ENCODE data around the gene IGDCC3.

Gene IGDCC3

DNA sequence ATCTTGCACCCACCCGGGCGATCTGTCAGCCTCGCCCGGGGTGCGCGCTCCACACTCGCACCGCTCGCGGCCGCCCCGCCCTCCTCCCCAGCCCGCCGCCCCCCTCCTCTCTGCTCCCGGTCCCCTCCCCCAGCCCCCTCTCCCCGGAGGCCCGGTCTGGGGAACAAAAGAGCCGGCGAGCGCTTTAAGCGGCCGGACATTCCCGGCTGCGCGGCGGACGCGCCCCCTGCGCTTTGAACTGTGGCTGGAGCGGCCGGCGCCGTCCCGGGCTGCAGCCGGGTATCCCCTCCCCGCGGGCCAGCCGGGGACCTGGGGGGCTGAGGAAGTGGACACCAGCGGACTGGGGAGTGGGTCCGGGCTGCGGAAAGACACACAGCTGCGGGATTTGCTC lies at the start of gene IGDCC3:
IGDCC3 (minus strand) TSS at position 27 of the 391 bp plus-strand sequence. CDS start 214 bp downstream, outside the sequence.
- DNase-seq (ENCODE audit: low spot score) = peak; percentile 93

DNA sequence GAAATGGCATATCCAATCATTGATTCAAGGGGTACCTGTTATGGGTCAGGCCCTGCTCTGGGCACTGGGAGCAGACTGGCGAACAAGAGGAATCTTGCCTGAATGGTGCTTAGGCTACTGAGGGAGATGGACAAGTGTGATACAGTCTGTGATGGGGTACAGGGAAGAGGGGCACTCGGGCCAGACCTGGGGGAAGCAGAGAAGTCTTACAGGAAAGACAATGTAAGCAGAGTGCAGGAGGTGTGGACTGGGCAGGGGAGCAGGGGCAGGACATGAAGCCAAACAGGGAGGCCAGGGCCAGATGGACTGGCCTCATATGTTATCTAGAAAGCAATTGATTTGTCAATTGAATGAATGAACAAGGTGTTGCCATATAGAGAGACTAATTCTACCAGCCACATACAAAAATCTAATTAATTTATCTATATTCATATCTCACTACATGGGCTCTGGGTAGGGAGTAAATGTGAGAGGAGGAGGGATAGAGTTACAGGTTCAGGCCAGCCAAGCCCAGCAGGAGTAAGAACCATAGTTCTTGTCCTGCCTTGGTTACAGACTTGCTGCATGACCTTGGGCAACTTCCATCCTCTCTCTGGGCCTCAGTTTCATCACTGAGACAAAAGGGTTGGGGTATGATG lies 48.5 kb upstream of the IGDCC3 start:
- DNase-seq (ENCODE audit: low spot score) = peak; percentile 42

DNA sequence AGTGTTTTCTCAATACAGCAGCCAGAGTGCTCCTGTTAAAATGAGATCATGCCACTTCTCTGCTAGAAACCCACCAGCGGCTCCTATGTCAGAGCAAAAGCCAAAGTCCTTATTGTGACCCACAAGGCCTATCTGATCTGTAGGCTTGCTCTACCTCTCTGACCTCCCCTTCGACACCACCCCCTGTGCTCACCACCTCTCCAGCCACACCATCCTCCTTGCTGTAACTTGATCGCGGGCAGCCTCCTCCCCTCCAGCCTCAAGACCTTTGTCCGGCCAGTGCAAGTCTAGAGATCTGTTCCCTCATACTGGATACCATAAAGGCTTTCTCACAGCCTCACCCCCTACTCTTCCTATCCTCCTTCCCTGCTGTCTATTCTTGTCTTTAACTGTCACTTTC lies 46.9 kb upstream of the IGDCC3 start:
- DNase-seq (ENCODE audit: low spot score) = no peak

DNA sequence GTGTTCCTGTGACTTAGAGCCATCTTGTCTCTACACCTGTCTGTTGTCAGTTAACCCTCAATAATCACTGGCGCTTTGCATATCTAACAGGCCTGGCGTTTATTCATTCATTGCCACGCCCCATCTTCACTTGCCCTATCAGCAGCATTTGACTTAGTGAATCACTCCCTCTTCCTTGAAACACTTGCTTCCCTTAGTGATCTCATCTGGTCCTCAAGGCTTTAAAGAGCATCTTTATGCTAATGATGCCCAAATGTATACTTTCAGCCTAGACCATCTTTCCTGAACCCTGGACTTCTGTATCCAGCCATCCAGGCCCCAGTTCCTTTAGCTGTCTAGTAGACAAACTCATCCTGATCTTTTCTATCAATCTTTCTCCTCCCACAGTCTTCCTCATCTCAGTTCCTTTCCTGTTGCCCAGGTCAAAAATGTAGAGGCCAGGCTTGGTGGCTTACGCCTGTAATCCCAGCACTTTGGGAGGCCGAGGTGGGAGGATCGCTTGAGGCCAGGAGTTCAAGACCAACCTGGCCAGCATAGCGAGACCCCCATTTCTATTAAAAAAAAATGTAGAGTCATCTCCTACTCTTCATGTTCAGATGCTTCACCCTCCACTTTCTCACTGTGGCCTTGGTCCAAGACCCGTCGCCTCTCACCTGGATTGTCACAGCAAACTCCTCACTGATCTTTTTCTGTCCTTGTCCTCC lies 46.3 kb upstream of the IGDCC3 start:
- no peak for DNase-seq (ENCODE audit: low spot score)

DNA sequence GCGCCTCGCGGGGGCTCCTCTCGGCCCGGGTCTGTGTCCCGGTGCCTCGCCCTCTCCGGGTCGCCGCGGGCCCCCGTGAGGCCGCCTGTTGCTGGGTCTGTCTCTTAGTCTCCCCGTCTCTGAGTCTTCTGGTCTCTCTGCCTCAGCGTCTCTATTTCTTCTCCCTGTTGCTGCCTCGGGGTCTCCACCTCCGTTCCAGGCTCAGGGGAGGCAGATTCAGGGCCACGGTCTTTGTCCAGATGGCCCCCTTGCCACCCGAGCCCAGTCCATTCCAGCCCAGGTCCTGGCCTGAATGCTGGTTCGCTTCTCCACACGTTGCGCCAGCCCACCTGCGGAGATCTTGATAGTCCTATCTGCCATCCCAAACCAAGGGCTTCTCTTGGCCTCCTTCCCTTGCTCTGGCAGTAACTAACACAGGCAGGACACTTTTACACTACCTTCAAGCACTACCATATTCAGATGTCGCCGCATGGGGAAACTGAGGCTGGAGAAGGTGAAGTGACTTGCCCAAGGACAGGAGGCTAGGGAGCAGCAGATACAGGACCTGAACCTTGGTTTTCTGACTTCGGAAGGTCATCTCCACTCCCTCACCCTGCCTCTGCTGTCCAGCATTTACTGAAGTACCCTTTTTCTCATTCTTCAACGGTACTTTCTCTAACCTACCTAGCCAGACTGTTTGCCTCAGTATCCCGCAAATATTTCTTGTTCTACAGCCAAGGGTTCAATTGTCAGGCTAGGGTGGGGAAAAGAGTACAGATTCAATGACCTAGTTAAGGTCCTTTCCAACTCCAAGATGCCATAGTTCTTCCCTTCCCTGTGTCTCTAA lies 45.6 kb upstream of the IGDCC3 start:
- peak; percentile 60 for DNase-seq (ENCODE audit: low spot score)

DNA sequence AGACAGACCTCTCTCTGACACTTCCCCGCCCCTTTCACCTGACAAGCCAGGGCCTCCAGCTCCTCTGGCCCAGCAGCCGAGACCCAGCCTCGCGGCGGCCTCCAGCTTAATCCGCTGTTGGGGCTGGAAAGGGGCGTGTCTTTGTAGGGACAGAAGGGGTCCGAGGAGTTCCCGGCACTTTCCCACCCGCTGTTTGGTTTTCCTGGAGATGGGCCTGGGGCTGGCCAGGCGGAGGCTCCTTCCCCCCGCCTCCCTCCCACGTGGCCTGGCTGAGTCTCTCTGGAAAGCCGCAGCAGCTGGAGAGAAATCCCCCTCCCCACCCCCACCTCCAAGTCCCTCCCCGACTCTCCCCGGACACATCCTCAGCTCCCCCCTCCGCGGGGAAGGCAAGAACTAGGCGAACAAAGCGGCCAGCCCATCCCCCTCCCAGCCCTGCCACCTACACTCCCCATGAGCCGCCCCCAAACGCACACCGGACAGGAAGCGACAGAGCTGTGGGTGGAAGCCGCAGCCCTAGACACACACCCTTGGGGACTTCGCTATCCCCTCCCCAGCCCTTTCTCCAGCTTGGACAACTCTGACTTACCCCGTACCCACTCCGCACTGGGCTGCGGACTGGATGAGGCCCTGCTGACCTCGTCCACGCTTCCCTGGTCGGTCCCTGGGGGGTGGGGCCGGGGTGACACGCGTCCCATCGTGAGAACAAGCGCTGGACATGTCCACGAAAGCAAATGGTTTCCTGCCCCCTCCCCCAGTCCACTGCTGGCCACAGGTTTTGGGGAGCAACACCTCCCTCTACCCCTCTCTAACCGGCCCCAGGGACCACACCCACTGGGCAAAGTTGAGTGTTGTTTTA lies 43.8 kb upstream of the IGDCC3 start:
- peak; percentile 97 for DNase-seq (ENCODE audit: low spot score)

DNA sequence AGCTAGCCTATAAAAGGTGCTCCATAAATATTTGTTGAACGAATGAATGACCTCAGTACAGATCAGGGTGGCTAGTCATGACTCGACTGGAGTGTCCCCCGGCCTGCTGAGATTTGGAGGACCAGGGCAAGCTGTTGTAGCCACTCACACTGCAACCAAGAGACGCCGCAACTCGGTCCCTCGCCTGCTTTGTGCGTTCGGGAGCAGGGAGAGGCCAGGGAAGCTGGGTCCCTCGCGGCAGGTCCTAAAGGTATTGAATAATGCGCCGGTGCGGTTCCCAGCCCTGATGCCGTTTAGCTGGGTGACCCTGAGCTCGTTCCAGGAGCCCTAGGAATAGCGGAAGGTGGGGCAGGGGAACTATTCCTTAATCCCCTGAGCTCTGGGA lies 43.2 kb upstream of the IGDCC3 start:
- DNase-seq (ENCODE audit: low spot score) = no peak

DNA sequence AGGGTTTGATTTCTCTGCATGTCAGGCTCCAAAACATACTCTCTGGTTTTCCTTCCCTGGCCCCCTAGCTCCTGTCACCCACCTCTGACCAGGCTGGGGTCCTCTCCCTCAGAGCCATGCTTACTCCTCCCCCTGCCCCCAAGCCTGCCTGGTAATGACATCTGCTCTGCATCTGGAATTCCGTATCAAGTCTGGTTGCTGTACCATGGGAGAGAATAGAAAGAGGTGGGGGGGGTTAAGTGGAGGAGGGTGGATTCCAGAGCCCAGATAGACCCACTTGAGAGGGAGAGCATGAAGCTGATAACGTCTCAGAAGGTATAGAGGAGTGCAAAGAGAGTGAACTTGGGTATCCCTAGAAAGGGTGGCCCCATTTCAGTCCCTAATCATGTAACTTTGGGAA lies 40.8 kb upstream of the IGDCC3 start:
- no peak for DNase-seq (ENCODE audit: low spot score)

DNA sequence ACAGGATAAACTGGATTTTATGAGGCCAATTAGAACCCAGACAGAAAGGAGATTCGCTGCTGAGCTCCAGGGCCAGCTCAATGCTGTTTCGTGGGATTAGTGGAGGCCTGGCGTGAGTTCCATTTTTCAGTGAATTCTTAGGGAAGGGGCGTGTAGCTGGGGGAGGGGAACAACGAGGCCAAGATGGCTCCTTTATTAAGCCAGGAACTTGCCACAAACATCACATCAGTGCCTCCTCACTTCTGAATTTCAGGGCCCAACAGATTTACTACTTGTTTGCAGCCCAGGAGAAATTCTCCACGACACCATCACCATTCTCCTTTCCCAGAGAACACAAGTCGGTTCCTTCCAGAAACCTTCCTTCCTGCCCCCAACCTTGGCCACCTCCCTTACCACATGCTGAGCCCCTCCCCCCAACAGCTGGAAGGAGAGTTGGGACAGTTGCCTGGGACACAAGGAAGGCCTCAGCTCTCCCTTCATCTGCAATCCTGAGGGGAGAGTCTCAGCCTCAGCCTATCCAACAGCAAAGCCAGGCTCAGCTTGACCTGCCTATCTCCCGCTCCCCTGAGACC lies 39.1 kb upstream of the IGDCC3 start:
- peak; percentile 81 for DNase-seq (ENCODE audit: low spot score)

DNA sequence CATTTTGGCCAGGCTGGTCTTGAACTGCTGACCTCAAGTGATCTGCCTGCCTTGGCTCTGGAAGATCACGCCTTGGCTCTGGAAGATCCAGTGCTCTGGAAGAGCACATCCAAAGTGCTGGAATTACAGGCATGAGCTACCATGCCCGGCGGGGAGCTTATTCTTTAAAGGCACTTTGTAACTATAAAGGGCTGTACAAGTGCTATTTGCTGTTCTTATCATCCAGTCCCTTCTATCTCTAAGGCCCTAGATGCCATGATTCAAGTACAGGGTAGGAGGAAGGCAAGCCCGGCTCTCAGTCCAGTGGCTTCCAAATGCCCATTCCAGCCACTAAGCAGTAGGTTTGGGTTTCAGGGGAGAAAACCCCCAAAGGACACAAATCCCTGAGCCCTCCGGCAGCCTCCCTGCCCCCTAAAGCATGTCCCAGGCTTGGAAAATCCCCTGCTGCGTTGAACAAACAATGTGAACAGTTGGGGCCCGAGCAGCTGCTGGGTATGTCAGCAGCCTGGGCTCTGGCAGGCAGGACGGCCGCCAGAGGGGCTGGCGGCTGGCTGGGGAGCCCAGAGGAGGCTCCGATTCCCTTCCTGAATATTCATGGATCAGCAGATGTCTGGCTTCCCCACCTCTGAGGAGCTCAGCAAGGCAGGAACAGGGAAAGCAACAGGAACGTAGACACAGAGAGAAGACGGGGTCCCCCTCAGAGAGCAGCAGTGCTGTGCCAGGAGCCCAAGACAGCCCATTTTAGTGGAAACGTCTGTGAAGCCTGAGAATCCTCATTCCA lies 37.2 kb upstream of the IGDCC3 start:
- DNase-seq (ENCODE audit: low spot score) = peak; percentile 89

DNA sequence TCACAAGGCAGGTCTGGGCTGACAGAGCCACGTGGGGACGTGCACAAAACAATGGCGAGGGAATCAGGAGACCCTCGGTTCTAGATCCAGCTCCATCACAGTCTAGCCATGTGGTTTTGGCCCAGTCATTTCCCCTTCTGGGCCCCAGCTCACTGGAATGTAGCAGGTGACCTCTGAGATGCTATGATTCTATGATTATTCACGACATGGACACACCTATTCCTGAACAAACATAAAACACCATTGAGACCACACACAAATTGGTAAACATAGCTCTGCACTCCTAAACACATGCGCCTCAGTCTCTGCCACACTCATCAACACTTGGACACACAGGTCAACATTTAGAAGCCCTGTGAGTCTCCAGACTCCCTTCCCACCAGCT lies 36.0 kb upstream of the IGDCC3 start:
- DNase-seq (ENCODE audit: low spot score) = no peak

DNA sequence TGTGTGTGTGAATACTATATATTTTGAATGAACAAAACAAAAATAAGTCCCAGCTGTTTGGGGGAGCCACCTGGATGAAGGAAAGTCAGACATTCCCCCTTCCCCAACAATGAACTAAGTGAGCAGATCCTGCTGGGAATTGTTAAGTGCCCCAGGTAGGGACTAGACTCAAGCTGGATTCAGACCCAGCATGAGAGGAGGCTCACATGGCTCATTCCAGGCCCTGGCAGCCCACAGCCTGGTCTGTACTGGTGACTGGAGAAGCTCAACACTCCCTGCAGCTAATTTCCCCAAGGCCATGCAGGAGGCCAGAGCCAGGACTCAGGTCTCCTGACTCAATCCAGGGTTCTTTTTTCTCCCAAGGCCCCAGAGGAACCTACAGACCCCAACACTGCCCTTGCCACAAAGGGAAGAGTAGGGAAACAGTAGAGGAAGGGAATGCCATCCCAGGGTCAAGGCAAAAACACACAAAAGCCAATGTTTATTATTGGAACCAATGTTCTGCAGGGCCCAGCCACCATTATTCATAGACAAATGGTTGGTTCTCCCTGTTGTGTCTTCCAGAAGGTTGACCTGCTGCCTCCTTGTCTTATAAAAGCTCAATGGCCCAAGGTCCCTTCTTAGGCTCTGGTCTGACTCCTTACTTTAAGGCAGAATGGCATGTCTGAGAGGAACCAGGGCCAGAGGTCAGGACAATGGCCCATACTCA lies 35.4 kb upstream of the IGDCC3 start:
- no peak for DNase-seq (ENCODE audit: low spot score)

DNA sequence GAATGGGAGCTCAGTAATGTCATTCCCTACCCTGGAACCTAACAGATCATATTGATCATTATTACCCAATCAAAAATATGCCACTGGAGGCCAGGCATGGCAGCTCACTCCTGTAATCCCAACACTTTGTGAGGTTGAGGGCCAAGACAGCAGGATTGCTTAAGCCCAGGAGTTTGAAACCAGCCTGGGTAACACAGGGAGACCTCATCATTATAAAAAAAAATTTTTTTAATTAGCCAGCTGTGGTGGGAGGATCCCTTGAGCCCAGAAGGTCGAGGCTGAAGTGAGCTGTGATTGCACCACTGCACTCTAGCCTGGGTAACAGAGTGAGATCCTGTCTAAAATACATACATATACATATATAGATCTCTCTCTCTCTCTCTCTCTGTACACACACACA lies 34.8 kb upstream of the IGDCC3 start:
- DNase-seq (ENCODE audit: low spot score) = no peak

DNA sequence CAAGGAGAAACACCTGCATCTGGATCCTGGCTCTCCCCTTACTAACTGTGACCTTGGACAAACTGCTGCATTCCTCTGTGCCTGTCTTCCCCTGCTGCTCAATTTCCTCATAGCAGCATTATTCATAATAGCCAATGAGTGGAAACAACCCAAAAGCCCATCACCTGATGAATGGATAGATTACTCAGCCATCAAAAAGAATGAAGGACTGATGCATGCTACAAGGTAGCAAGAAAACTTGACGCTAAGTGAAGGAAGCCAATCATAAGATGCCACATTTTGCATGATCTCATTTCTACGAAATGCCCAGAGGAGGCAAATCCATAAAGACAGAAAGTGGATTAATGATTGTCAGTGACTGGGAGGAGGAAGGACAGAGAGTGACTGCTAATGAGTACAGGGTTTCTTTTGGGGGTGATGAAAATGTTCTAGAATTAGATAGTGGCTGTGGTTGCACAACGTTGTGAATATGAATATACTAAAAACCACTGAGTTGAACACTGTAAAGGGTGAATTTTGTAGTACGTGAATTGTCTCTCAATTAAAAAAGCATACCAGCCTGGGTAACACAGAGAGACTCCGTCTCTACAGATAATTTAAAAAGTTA lies 33.8 kb upstream of the IGDCC3 start:
- no peak for DNase-seq (ENCODE audit: low spot score)

DNA sequence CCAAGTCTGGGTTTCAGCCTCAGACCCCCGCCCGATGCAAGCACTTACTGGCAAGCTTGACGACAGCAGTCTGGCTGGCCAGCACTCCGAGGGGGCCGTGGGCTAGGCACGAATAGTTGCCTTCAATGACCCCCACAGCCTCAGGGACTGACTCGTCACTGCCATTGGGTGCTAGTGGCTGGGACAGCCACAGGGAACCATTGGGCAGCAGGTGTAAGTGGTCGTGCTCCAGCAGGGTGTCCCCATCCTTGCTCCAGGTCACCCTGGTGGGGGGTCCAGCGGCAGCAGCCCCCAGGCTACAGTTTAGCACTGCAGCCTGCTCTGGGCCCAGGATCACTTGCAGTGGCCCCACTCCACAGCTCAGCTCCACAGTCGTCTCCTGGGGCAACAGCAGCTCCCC lies 33.2 kb upstream of the IGDCC3 start:
- DNase-seq (ENCODE audit: low spot score) = no peak

DNA sequence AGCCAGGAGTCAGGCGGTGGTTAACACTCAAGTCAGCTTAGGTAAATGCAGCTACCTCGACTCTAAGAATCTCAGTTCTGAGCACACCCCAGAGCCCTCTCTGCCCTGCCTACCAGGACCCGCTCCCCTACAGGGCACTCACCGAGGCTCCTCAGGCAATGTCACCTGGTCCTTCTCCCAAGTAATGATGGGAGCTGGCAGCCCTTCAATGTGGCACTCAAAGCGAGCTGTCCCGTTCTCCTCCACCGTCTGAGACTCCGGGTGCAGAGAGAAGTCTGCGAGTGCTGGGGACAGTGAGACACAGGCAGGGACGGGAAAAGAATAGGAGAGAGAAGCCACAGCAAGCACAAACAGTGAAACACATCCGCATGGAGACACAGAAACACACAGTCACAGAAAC lies 32.2 kb upstream of the IGDCC3 start:
- no peak for DNase-seq (ENCODE audit: low spot score)

DNA sequence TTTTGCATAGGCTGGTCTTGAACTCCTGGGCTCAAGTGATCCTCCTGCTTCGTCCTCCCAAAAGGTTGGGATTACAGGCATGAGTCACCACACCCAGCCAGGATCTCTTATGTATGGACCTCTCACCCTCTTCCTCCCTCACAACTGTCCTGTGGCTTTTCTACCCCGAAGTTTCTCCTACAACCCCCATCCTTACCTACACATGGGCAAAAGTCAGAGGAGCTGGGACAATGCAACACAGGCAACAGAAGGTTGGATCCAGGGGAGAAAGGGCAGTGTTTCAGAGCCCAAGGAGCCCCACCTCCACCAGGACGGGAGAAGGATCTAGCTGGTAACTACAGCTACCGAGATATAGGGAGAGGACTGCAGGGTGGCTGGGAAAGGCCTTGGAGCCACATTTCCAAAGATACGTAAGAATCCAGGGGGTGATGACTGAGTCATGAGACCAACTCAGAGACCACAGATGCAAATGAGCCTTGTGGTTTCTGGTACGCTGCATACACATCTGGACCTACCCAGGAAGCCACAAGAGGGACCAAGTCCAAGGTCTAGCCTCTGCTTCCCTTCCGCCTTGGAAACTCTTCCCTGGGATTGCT lies 31.3 kb upstream of the IGDCC3 start:
- DNase-seq (ENCODE audit: low spot score) = no peak

DNA sequence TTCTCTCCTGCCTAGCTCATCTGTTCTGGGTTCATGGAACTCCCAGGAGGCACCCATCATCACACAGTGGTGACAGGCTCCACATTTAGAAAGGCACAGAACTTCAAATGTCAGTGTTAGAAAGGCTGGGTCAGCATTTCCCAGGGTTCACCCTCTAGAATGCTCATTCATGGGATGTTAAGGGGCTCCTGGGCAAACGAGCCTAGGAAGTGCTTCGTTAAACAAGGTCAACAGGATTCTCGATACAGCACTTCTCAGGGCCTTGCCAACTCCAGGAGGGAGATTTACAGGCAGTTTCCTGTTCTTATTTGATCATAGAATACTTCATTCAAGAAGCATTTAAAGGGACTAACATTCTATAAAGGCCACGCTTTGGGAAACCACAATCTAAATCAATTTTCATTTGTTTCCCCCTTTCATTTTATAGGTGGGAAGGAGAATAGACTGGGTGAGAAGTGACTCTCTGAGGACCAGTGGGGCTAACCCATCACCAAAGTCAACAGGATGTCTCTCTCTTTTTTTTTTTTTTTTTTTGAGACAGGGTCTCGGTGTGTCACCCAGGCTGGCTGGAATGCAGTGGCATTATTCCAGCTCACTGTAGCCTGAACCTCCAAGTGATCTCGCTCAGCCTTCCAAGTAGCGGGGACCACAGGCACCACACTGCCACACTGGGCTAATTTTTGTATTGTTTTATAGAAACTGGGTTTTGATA lies 30.7 kb upstream of the IGDCC3 start:
- DNase-seq (ENCODE audit: low spot score) = no peak

DNA sequence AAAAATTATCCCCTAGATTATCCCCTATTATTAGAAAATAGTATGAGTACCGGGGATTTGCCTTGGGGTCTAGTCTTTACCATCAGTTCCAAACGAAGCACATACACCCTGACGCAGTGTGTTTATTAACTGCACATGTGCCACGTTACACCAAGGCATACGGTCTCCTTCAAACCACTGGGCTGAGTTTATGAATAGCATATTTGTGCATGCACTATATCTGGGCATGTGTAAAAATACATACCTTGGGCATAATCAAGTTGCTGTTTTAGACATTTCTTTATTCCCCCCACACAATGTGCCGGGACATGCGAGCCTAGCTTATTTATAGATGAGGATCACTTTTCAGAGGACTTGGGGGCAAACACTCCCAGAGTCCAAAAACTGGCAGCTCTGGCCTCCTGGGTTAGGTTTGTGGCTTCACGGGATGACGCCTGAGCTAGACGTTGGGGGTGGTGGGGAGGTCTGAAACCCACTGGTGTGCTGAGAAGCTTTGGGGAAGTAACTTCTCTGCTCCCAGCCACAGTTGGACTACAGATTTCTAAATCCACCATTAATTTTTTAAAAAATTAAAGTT lies 28.7 kb upstream of the IGDCC3 start:
- DNase-seq (ENCODE audit: low spot score) = no peak

Measured in ecto neural progenitor cell (in vitro differentiated cells).